Neural progenitor cell (in vitro differentiated cells): ENCODE measurements around the gene MT1H.

Experiments
- EZH2 ChIP-seq: fragments of 200-600 bp; sonication (generic); IDR thresholded peaks from 2 replicates; pipeline ENCODE4 v1.6.1; 2017; ENCODE audit warnings: antibody characterized with exemption, mild to moderate bottlenecking, moderate library complexity
- EZH2phosphoT487 ChIP-seq: fragments of 200-600 bp; sonication (generic); IDR thresholded peaks from 2 replicates; pipeline ENCODE4 v1.6.1; 2017; ENCODE audit warnings: antibody characterized with exemption
- TF ChIP-seq, protein P1 (sequence below): fragments of 200-600 bp; sonication (generic); IDR thresholded peaks from 2 replicates; pipeline ENCODE4 v1.5.1; 2017; ENCODE audit warnings: antibody characterized with exemption, mild to moderate bottlenecking

DNA sequence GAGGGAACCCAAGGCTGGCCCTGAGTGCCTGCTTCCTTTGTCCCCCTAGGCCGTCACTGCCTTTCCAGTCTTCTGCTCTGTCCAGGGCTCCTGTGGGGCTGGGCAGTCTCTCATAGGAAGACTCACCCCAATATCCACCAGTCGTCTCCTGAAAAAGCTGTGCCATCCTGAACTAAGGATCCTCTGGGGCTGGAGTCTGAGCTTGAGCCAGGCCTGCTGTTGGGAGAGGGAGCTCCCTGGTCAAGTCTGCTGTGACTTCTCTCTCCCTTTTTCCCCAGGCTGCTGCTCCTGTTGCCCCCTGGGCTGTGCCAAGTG, 963 bp downstream of the MT1H start:
- TF ChIP-seq, protein P1, sequence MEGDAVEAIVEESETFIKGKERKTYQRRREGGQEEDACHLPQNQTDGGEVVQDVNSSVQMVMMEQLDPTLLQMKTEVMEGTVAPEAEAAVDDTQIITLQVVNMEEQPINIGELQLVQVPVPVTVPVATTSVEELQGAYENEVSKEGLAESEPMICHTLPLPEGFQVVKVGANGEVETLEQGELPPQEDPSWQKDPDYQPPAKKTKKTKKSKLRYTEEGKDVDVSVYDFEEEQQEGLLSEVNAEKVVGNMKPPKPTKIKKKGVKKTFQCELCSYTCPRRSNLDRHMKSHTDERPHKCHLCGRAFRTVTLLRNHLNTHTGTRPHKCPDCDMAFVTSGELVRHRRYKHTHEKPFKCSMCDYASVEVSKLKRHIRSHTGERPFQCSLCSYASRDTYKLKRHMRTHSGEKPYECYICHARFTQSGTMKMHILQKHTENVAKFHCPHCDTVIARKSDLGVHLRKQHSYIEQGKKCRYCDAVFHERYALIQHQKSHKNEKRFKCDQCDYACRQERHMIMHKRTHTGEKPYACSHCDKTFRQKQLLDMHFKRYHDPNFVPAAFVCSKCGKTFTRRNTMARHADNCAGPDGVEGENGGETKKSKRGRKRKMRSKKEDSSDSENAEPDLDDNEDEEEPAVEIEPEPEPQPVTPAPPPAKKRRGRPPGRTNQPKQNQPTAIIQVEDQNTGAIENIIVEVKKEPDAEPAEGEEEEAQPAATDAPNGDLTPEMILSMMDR, result no peak
- TF ChIP-seq EZH2 (no peak), EZH2phosphoT487 (no peak)
